GM23248 (cell line): ENCODE data around the gene GLT6D1. TPM values are rescaled to one million over a fixed set of nuclear protein-coding genes. Genes with fewer than 3 reads are reported as not detected.

Experiments
- DNase-seq: peaks from one replicate; pipeline ENCODE4 v3.0.0-alpha.2; 2015
- H2AFZ ChIP-seq: fragments of 200-600 bp; sonication (generic); 2 replicates; pipeline ENCODE4 v1.6.1; 2016; ENCODE audit warnings: antibody characterized with exemption
- H3F3A ChIP-seq: fragments of 200-600 bp; sonication (generic); 2 replicates; pipeline ENCODE4 v1.6.1; 2016; ENCODE audit warnings: mild to moderate bottlenecking, antibody characterized with exemption, mixed run types; ENCODE audit not compliant: insufficient read depth
- H3K27ac ChIP-seq: fragments of 200-600 bp; sonication (generic); 2 replicates; pipeline ENCODE4 v1.5.1; 2016; ENCODE audit warnings: mild to moderate bottlenecking
- H3K27me3 ChIP-seq: fragments of 200-600 bp; sonication (generic); replicated peaks from 2 replicates; pipeline ENCODE4 v1.6.1; 2016; ENCODE audit warnings: mild to moderate bottlenecking; ENCODE audit not compliant: insufficient read depth
- H3K36me3 ChIP-seq: fragments of 200-600 bp; sonication (generic); 2 replicates; pipeline ENCODE4 v1.6.1; 2016; ENCODE audit warnings: low read depth, mild to moderate bottlenecking
- H3K4me1 ChIP-seq: fragments of 200-600 bp; sonication (generic); 2 replicates; pipeline ENCODE4 v1.6.1; 2016; ENCODE audit warnings: mild to moderate bottlenecking; ENCODE audit not compliant: insufficient read depth
- H3K4me2 ChIP-seq: fragments of 200-600 bp; sonication (generic); one replicate; pipeline ENCODE4 v1.6.1; 2016; ENCODE audit warnings: mild to moderate bottlenecking; ENCODE audit not compliant: unreplicated experiment
- H3K4me3 ChIP-seq: fragments of 200-600 bp; sonication (generic); 2 replicates; pipeline ENCODE4 v1.5.1; 2016; ENCODE audit warnings: mild to moderate bottlenecking
- H3K79me2 ChIP-seq: fragments of 200-600 bp; sonication (generic); 2 replicates; pipeline ENCODE4 v1.6.1; 2016; ENCODE audit warnings: mild to moderate bottlenecking; ENCODE audit not compliant: insufficient read depth
- H3K9ac ChIP-seq: fragments of 200-600 bp; sonication (generic); 2 replicates; pipeline ENCODE4 v1.6.1; 2016; ENCODE audit warnings: mild to moderate bottlenecking
- H3K9me2 ChIP-seq: fragments of 200-600 bp; sonication (generic); 2 replicates; pipeline ENCODE4 v1.6.1; 2016; ENCODE audit warnings: mixed run types, mild to moderate bottlenecking, moderate library complexity; ENCODE audit not compliant: insufficient read depth
- H3K9me3 ChIP-seq: fragments of 200-600 bp; sonication (generic); one replicate; pipeline ENCODE4 v1.6.1; 2017; ENCODE audit warnings: low read depth
- H4K20me1 ChIP-seq: fragments of 200-600 bp; sonication (generic); 2 replicates; pipeline ENCODE4 v1.6.0; 2016; ENCODE audit not compliant: insufficient read depth
- EZH2 ChIP-seq: fragments of 200-600 bp; sonication (generic); IDR thresholded peaks from 2 replicates; pipeline ENCODE4 v1.6.1; 2018; ENCODE audit warnings: antibody characterized with exemption, mild to moderate bottlenecking; ENCODE audit not compliant: insufficient read depth, poor library complexity, severe bottlenecking
- EZH2phosphoT487 ChIP-seq: fragments of 200-600 bp; sonication (generic); IDR thresholded peaks from 2 replicates; pipeline ENCODE4 v1.6.1; 2018; ENCODE audit warnings: antibody characterized with exemption, moderate library complexity, mild to moderate bottlenecking, low read depth; ENCODE audit not compliant: insufficient read depth
- WGBS, 2 experiments: methylation state at CpG; one replicate each; pipeline ENCODE4 v1.1.6; 2015 to 2017; ENCODE audit warnings: low lambda C conversion rate in 2 of 2, low coverage in 1 of 2; ENCODE audit errors: missing lambda C conversion rate in 2 of 2; 5-methylcytosine and 5-hydroxymethylcytosine counted together
- in situ Hi-C: fragments of 300-500 bp; cut with MboI; formaldehyde crosslinking; loops from 2 replicates; pipeline ENCODE4 v1.15.0; 2020
- polyA plus RNA-seq: library from polyadenylated mRNA; unstranded; fragments of >200 nt; fragmentation: Nextera tagmentation; extraction: Ambion mirVana; gene quantifications from 2 replicates; pipeline ENCODE4 v1.2.1, GENCODE V29; 2016
- total RNA-seq: library from RNA; depleted of rRNA; stranded (reverse); fragments of >200 nt; shearing (Covaris generic); gene quantifications from 2 replicates; pipeline ENCODE4 v1.2.3, GENCODE V29; 2014

GLT6D1 gene
- total and polyA plus RNA-seq, 2 experiments from 2014 or later, result not detected

GRCh38 chr9:135580664-135581380, 58.5 kb downstream of the GLT6D1 start:
- in situ Hi-C loops, result no loop called here
- H3K4me3 ChIP-seq, result no peak overlapping the region
- H3K9me3 ChIP-seq, result no peaks in the 10 kb centered on the region
- H3F3A ChIP-seq, result no peaks in the 10 kb centered on the region
- no peak overlapping the region for H2AFZ ChIP-seq
- no peaks in the 10 kb centered on the region for H4K20me1 ChIP-seq
- no peak overlapping the region for H3K9ac ChIP-seq
- H3K27me3 ChIP-seq, result no peaks in the 10 kb centered on the region
- 51 to 58% methylated on average over 11 of the region's 11 CpGs for WGBS, 2 experiments
- H3K27ac ChIP-seq, result no peak overlapping the region
- TF ChIP-seq EZH2phosphoT487, result no peak
- TF ChIP-seq EZH2, result no peak
- no peaks in the 10 kb centered on the region for H3K36me3 ChIP-seq
- H3K79me2 ChIP-seq, result no peaks in the 10 kb centered on the region
- H3K9me2 ChIP-seq, result no peaks in the 10 kb centered on the region
- no peaks in the 10 kb centered on the region for H3K4me1 ChIP-seq
- H3K4me2 ChIP-seq, result no peak overlapping the region
- no peak for DNase-seq

GRCh38 chr9:135579889-135580660, 59.3 kb downstream of the GLT6D1 start:
- Histone ChIP-seq H3K36me3 (no peaks in the 10 kb centered on the region), H3K27ac (no peak overlapping the region), H3K27me3 (no peaks in the 10 kb centered on the region), H3F3A (no peaks in the 10 kb centered on the region), H3K79me2 (no peaks in the 10 kb centered on the region), H3K9me3 (no peaks in the 10 kb centered on the region), H3K4me3 (no peak overlapping the region), H3K9ac (no peak overlapping the region), H4K20me1 (no peaks in the 10 kb centered on the region), H2AFZ (no peak overlapping the region), H3K4me1 (no peaks in the 10 kb centered on the region), H3K4me2 (no peak overlapping the region), H3K9me2 (no peaks in the 10 kb centered on the region)
- in situ Hi-C loops, result no loop called here
- no peak for DNase-seq
- TF ChIP-seq EZH2phosphoT487, result no peak
- no peak for TF ChIP-seq EZH2
- 17 to 21% methylated on average over 10 of the region's 10 CpGs for WGBS, 2 experiments

GRCh38 chr9:135579356-135579755, 60.0 kb downstream of the GLT6D1 start:
- in situ Hi-C loops, result no loop called here
- WGBS, 2 experiments, result 14 to 21% methylated on average over 2 of the region's 2 CpGs

GRCh38 chr9:135577256-135577655, 62.1 kb downstream of the GLT6D1 start:
- Histone ChIP-seq H3K9me3 (no peaks in the 10 kb centered on the region), H3K27me3 (no peaks in the 10 kb centered on the region)

More at GRCh38 chr9:135579356-135579755, 60.0 kb downstream of the GLT6D1 start:
- no peak for DNase-seq
- H3K4me3 ChIP-seq, result no peak overlapping the region
- no peak overlapping the region for H3K27ac ChIP-seq
- no peaks in the 10 kb centered on the region for H3K9me2 ChIP-seq
- no peaks in the 10 kb centered on the region for H3K79me2 ChIP-seq
- no peak for TF ChIP-seq EZH2
- TF ChIP-seq EZH2phosphoT487, result no peak
- no peaks in the 10 kb centered on the region for H4K20me1 ChIP-seq
- H3K36me3 ChIP-seq, result no peaks in the 10 kb centered on the region
- H2AFZ ChIP-seq, result no peak overlapping the region
- no peaks in the 10 kb centered on the region for H3K9me3 ChIP-seq
- H3K4me1 ChIP-seq, result no peaks in the 10 kb centered on the region
- H3F3A ChIP-seq, result no peaks in the 10 kb centered on the region
- no peak overlapping the region for H3K4me2 ChIP-seq
- no peak overlapping the region for H3K9ac ChIP-seq
- no peaks in the 10 kb centered on the region for H3K27me3 ChIP-seq

More at GRCh38 chr9:135577256-135577655, 62.1 kb downstream of the GLT6D1 start:
- Histone ChIP-seq H2AFZ (no peak overlapping the region), H3K4me2 (no peak overlapping the region), H3K4me3 (no peak overlapping the region), H3K9me2 (no peaks in the 10 kb centered on the region), H3K9ac (no peak overlapping the region), H3K79me2 (no peaks in the 10 kb centered on the region), H3K27ac (no peak overlapping the region), H3K36me3 (no peaks in the 10 kb centered on the region), H4K20me1 (no peaks in the 10 kb centered on the region), H3F3A (no peaks in the 10 kb centered on the region), H3K4me1 (no peaks in the 10 kb centered on the region)
- in situ Hi-C loops, result no loop called here
- DNase-seq, result no peak
- WGBS, 2 experiments, result 42% methylated on average over 10 of the region's 10 CpGs
- TF ChIP-seq EZH2phosphoT487, result no peak
- no peak for TF ChIP-seq EZH2
